Panc1 (cell line): Measurements from ENCODE around the gene ZNF714. TPM values are rescaled to one million over a fixed set of nuclear protein-coding genes. Genes with fewer than 3 reads are reported as not detected.

Source experiments
- ATAC-seq: fragments of 200-7000 bp; cut with Tn5 transposase; 2 replicates; pipeline ENCODE4 v1.9.1; 2020; ENCODE audit warnings: mild to moderate bottlenecking, moderate library complexity
- BruUV-seq: library from RNA; stranded (reverse); fragments of 400-500 nt; replicated peaks from 2 replicates; lab custom pipeline; 2021; lab: Mats Ljungman, UMichigan
- CTCF ChIA-PET: fragments of 300-600 bp; sonication (Branson Sonifier 250); formaldehyde crosslinking; loops from one replicate; lab custom pipeline; 2022; ENCODE audit warnings: antibody characterized with exemption; lab: Charles Lee
- POLR2A ChIA-PET: fragments of 300-600 bp; sonication (Branson Sonifier 250); formaldehyde crosslinking; loops from one replicate; lab custom pipeline; 2022; ENCODE audit warnings: antibody characterized with exemption; lab: Charles Lee
- DNase-seq: peaks from one replicate; pipeline ENCODE4 v3.0.0-alpha.2; 2010; ENCODE audit warnings: low read depth, low spot score
- H3K27ac ChIP-seq: 2 replicates; pipeline ENCODE4 v1.5.1; 2011; ENCODE audit warnings: mild to moderate bottlenecking, low read length, inconsistent platforms
- H3K27me3 ChIP-seq: fragments of 200-500 bp; sonication (Bioruptor generic); 2 replicates; pipeline ENCODE4 v1.6.0; 2014; ENCODE audit warnings: low read length, inconsistent platforms; ENCODE audit not compliant: control insufficient read depth, insufficient read depth
- H3K36me3 ChIP-seq: fragments of 200-500 bp; sonication (Bioruptor generic); 2 replicates; pipeline ENCODE4 v1.5.1; 2014; ENCODE audit warnings: inconsistent platforms, mild to moderate bottlenecking, low read length, moderate library complexity; ENCODE audit not compliant: control insufficient read depth, insufficient read depth
- H3K4me1 ChIP-seq: 2 replicates; pipeline ENCODE4 v1.5.1; 2011; ENCODE audit warnings: inconsistent platforms, mild to moderate bottlenecking, low read length, moderate library complexity; ENCODE audit not compliant: control insufficient read depth, insufficient read depth
- H3K4me3 ChIP-seq, 2 experiments: 2 replicates each; pipeline ENCODE4 v1.5.1; 2011 to 2012; ENCODE audit warnings: low read depth in 2 of 2, low read length in 2 of 2, mild to moderate bottlenecking in 2 of 2, inconsistent platforms in 1 of 2, moderate library complexity in 1 of 2
- H3K9me3 ChIP-seq: fragments of 200-500 bp; sonication (Bioruptor generic); 2 replicates; pipeline ENCODE4 v1.5.1; 2014; ENCODE audit warnings: low read depth, mild to moderate bottlenecking, inconsistent platforms, low read length, moderate library complexity; ENCODE audit not compliant: control insufficient read depth, insufficient read depth
- POLR2AphosphoS5 ChIP-seq: IDR thresholded peaks from 2 replicates; pipeline ENCODE4 v1.6.1; 2012; ENCODE audit warnings: mild to moderate bottlenecking, low read depth, low read length, moderate library complexity
- SIN3A ChIP-seq: IDR thresholded peaks from 2 replicates; pipeline ENCODE4 v1.6.1; 2012; ENCODE audit warnings: low read depth, mild to moderate bottlenecking, low read length, moderate library complexity, borderline replicate concordance; ENCODE audit not compliant: insufficient read depth
- TCF7L2 ChIP-seq: IDR thresholded peaks from 2 replicates; pipeline ENCODE4 v1.6.1; 2011; ENCODE audit warnings: mild to moderate bottlenecking, low read depth, low read length, inconsistent platforms
- in situ Hi-C: cut with HindIII; loops from 2 replicates; pipeline ENCODE4 v1.10.0; 2016; ENCODE audit warnings: low sequenced_read_pairs, low pct_unique_long_range_greater_than_20kb
- intact Hi-C: fragments of 100-400 bp; cut with micrococcal nuclease; formaldehyde crosslinking; loops from one replicate; pipeline ENCODE4 v1.10.0; 2022; ENCODE audit not compliant: unreplicated experiment
- total RNA-seq: library from RNA; stranded (reverse); gene quantifications from one replicate; pipeline ENCODE4 v1.2.1, GENCODE V29; 2021; ENCODE audit not compliant: unreplicated experiment
- TF ChIP-seq, protein P1 (sequence below): fragments of 450-650 bp; IDR thresholded peaks from 2 replicates; pipeline ENCODE4 v1.5.1; 2017; ENCODE audit warnings: mild to moderate bottlenecking
- TF ChIP-seq, protein P2 (sequence below), 2 experiments: IDR thresholded peaks; 2 replicates each; pipeline ENCODE4 v1.6.1; 2011 to 2012; ENCODE audit warnings: low read depth in 2 of 2, control low read depth in 1 of 2, low read length in 1 of 2, mild to moderate bottlenecking in 1 of 2, moderate library complexity in 1 of 2; ENCODE audit not compliant: insufficient read depth in 1 of 2

ZNF714 gene
- total RNA-seq, 1 experiment from 2014 or later: 0.67 TPM

DNA sequence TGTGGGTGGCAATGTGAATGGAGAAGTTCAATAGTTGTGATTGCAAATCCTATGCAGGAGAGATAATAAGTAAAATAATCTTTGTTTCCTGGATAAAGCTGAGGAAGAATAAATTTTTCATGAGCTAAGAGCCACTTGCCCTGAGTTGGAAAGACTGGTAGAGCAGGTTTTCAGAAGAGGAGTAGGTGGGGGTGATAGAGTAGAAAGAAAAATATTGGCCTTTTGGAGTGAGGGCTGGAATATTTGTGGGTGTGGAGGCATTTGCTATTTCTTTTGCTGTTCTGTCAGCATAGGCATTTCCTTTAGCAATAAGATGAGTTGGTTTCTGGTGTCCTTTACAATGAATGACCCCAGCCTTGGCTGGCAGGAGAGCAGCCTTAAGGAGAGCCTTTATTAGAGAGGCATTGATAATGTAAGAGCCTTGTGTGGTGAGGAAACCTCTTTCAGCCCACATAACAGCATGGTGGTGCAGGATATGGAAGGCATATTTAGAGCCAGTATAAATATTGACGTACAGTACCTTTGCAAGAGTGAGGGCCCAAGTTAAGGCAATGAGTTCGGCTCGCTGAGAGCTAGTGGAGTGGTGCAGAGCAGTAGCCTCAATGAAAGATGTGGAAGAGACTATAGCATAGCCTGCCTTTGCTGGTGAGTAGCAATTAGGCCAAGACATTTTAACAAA, 48.2 kb downstream of the ZNF714 start:
- Histone ChIP-seq H3K27me3 (no peaks in the 10 kb centered on the region), H3K4me3 (no peak overlapping the region), H3K27ac (no peak overlapping the region), H3K9me3 (no peaks in the 10 kb centered on the region), H3K36me3 (no peaks in the 10 kb centered on the region), H3K4me1 (no peaks in the 10 kb centered on the region)
- no TSS peak for BruUV-seq
- CTCF ChIA-PET: no interaction called here
- intact Hi-C loops: no loop called here
- in situ Hi-C loops: no loop called here
- DNase-seq: no peak
- no peak for TF ChIP-seq POLR2AphosphoS5
- TF ChIP-seq TCF7L2: no peak
- TF ChIP-seq, protein P1, sequence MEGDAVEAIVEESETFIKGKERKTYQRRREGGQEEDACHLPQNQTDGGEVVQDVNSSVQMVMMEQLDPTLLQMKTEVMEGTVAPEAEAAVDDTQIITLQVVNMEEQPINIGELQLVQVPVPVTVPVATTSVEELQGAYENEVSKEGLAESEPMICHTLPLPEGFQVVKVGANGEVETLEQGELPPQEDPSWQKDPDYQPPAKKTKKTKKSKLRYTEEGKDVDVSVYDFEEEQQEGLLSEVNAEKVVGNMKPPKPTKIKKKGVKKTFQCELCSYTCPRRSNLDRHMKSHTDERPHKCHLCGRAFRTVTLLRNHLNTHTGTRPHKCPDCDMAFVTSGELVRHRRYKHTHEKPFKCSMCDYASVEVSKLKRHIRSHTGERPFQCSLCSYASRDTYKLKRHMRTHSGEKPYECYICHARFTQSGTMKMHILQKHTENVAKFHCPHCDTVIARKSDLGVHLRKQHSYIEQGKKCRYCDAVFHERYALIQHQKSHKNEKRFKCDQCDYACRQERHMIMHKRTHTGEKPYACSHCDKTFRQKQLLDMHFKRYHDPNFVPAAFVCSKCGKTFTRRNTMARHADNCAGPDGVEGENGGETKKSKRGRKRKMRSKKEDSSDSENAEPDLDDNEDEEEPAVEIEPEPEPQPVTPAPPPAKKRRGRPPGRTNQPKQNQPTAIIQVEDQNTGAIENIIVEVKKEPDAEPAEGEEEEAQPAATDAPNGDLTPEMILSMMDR: no peak
- POLR2A ChIA-PET: no interaction called here
- no peak for ATAC-seq

- ATAC-seq (no peak), DNase-seq (no peak)
- H3K4me1 ChIP-seq: no peaks in the 10 kb centered on the region
- TF ChIP-seq POLR2AphosphoS5 (no peak), TCF7L2 (no peak), SIN3A (no peak)
- TF ChIP-seq, protein P1: no peak
- TF ChIP-seq, protein P2, sequence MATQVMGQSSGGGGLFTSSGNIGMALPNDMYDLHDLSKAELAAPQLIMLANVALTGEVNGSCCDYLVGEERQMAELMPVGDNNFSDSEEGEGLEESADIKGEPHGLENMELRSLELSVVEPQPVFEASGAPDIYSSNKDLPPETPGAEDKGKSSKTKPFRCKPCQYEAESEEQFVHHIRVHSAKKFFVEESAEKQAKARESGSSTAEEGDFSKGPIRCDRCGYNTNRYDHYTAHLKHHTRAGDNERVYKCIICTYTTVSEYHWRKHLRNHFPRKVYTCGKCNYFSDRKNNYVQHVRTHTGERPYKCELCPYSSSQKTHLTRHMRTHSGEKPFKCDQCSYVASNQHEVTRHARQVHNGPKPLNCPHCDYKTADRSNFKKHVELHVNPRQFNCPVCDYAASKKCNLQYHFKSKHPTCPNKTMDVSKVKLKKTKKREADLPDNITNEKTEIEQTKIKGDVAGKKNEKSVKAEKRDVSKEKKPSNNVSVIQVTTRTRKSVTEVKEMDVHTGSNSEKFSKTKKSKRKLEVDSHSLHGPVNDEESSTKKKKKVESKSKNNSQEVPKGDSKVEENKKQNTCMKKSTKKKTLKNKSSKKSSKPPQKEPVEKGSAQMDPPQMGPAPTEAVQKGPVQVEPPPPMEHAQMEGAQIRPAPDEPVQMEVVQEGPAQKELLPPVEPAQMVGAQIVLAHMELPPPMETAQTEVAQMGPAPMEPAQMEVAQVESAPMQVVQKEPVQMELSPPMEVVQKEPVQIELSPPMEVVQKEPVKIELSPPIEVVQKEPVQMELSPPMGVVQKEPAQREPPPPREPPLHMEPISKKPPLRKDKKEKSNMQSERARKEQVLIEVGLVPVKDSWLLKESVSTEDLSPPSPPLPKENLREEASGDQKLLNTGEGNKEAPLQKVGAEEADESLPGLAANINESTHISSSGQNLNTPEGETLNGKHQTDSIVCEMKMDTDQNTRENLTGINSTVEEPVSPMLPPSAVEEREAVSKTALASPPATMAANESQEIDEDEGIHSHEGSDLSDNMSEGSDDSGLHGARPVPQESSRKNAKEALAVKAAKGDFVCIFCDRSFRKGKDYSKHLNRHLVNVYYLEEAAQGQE (IDR thresholded peaks at IDR 0.05; ENCODE audit: insufficient read depth in 1 of 2, low read depth in 2 of 2, low read length in 1 of 2): no peak
- in situ Hi-C loops: no loop called here
- ChIA-PET POLR2A (no interaction called here), CTCF (no interaction called here)
- H3K27ac ChIP-seq: no peak overlapping the region
- no TSS peak for BruUV-seq
- H3K9me3 ChIP-seq: no peaks in the 10 kb centered on the region
- no peak overlapping the region for H3K4me3 ChIP-seq
- no peaks in the 10 kb centered on the region for H3K36me3 ChIP-seq
- intact Hi-C loops: no loop called here
- no peaks in the 10 kb centered on the region for H3K27me3 ChIP-seq
Measured at GRCh38 chr19:21133633-21134032, 51.6 kb downstream of the ZNF714 start.
